Measurements from ENCODE around the gene PLA1A. TPM values are rescaled to one million over a fixed set of nuclear protein-coding genes. Genes with fewer than 3 reads are reported as not detected.
"Not testable (repeated sequence)": the region's sequence is repeated elsewhere in the genome, so short reads cannot be mapped to it uniquely, and the experiment has no call there.

The PLA1A gene
- total RNA-seq, 2 experiments from 2014 or later, result 0.19 TPM; not detected in 1

DNA sequence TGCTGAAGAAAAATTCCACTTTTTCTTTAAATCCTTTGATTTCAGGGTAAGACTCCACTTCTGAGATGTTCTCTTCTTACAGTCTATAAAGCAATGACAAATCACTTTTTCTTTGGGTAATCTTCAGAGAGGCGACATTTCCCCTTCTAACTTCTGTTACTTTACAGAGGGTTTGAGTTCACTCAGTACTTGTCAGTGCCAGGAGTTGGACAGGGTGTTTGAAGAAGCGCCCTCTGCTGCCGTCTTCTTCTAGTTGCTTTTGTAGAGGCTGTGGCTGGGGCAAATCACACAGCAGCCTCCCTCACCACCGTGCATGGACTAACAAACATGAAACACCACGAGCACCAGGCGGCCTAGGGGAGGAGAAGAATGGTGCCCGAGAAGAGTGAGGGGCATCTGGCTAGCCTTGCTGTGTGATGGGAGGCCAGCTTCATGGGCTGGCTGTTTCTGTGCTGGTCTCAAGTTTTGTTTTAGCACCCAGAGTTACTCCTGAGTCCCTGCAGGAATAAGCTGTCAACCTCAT, 38.2 kb upstream of the PLA1A start, which contains the start of gene CD80:
Gene CD80 (minus strand): TSS at position 174 of the 523 bp plus-strand sequence. CDS start 1,886 bp downstream, outside the sequence.
- Mint-ChIP-seq H3K4me3 (no peak within 1 kb of the TSS), H3K27me3 (ENCODE audit: low read depth) (no peaks in the 10 kb centered on the region), H3K4me1 (ENCODE audit: low read depth) (peaks cover 10% of the 10 kb centered on the region), H3K9me3 (peaks cover 2% of the 10 kb centered on the region), H3K27ac (no peak within 1 kb of the TSS), H3K36me3 (ENCODE audit: low read depth) (no peaks in the 10 kb centered on the region)
- intact Hi-C loops (cut with micrococcal nuclease), result loop anchor here (1.0 to 2.0 kb wide), 5 partner anchors 61 to 677 kb away; partner anchors contain the start of genes TIMMDC1 and TMEM39A
- DNase-seq, result peak; percentile 81
- CTCF ChIA-PET, result interaction anchor here (1.0 to 1.3 kb wide), 8 partner anchors 11 to 415 kb away, joined by 3 read pairs; no protein-coding TSS in a partner anchor

DNA sequence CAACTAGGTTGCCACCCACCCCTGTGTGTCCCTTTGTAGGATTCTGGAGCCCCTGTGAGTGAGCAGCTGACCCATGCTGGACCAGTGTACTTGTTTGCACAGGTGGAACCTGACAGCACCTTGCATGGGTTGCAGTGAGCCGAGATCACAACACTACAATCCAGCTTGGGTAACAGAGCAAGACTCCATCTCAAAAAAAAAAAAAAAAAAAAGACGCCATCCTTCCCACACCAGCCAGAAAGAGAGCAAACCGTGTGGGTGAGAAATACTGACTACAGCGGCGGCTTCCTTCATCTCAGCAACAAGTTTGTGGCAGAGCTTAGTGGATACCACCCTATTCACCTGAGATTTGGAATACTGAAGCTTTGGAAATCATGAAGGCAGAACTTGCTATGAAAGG, 37.5 kb upstream of the PLA1A start:
- intact Hi-C loops (cut with micrococcal nuclease), result no loop called here
- Mint-ChIP-seq H3K27ac (no peak overlapping the region), H3K4me3 (no peak overlapping the region), H3K9me3 (peaks cover 2% of the 10 kb centered on the region), H3K36me3 (ENCODE audit: low read depth) (no peaks in the 10 kb centered on the region), H3K4me1 (ENCODE audit: low read depth) (peaks cover 10% of the 10 kb centered on the region), H3K27me3 (ENCODE audit: low read depth) (no peaks in the 10 kb centered on the region)
- CTCF ChIA-PET, result interaction anchor here (0.6 to 1.3 kb wide), 9 partner anchors 10 to 415 kb away, joined by 3 to 5 read pairs (median 3); no protein-coding TSS in a partner anchor
- DNase-seq, result no peak

DNA sequence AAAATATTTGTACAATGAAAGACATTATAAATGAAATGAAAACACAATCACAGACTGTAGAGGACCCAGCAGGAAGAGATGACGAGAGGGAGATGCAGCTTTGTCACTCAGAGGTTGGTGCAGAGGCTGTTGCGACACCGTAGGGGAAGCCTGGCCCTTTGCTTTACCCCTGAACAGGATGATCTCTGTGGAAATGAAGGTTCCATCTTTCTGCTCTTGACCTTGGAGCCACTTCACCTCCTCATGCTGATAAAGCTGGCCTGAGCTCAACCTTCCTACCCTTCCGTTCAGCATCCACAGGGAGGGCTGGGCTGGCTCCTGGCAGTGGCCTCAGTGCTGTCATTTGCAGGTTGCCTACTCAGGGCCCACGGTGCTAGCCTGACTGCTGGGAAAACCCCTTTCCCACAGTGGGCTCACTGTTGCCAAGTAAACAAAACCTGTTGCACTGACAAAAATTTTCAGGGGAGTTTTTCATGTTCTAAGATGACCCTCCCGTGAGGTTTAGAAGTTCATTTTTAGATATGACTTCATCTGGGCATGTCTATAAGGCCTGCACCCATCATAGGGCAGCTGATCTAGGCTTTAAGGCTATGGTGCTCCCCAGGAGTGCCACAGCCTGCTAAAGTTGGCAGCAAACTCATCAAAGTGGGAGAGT, 35.3 kb upstream of the PLA1A start:
- CTCF ChIA-PET, result interaction anchor here (0.7 kb wide), 1 partner anchor 11 kb away, joined by 3 read pairs; no protein-coding TSS in a partner anchor
- DNase-seq, result peak; percentile 29
- H3K4me1 Mint-ChIP-seq (ENCODE audit: low read depth), result peaks cover 10% of the 10 kb centered on the region
- no peaks in the 10 kb centered on the region for H3K36me3 Mint-ChIP-seq (ENCODE audit: low read depth)
- intact Hi-C loops (cut with micrococcal nuclease), result no loop called here
- peaks cover 2% of the 10 kb centered on the region for H3K9me3 Mint-ChIP-seq
- no peak overlapping the region for H3K4me3 Mint-ChIP-seq
- peak overlapping the region; percentile 46 for H3K27ac Mint-ChIP-seq
- H3K27me3 Mint-ChIP-seq (ENCODE audit: low read depth), result no peaks in the 10 kb centered on the region

DNA sequence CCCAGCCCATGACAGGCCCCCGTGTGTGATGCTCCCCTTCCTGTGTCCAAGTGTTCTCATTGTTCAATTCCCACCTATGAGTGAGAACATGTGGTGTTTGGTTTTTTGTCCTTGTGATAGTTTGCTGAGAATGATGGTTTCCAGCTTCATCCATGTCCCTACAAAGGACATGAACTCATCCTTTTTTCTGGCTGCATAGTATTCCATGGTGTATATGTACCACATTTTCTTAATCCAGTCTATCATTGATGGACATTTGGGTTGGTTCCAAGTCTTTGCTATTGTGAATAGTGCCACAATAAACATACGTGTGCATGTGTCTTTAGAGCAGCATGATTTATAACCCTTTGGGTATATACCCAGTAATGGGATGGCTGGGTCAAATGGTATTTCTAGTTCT, 34.4 kb upstream of the PLA1A start:
- intact Hi-C loops (cut with micrococcal nuclease); CTCF ChIA-PET; H3K27me3 Mint-ChIP-seq (ENCODE audit: low read depth); H3K4me3 Mint-ChIP-seq; DNase-seq; H3K27ac Mint-ChIP-seq; H3K9me3 Mint-ChIP-seq; H3K36me3 Mint-ChIP-seq (ENCODE audit: low read depth): not testable (repeated sequence)
- H3K4me1 Mint-ChIP-seq (ENCODE audit: low read depth), result peaks cover 10% of the 10 kb centered on the region

DNA sequence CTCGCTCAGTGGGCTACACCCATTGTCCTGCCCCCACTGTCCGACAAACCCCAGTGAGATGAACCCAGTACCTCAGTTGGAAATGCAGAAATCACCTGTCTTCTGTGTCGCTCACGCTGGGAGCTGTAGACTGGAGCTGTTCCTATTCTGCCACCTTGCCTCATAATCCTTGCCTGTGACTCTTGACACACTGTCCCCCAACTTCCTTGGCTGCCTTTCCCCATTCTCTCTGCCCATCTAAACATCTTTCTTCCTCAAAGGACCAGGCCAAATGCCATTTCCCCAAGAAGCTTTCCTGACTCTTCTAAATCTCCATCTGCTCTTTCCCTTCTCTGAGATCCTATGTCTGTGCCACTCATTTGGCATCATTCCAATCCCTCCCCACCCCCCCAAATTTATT, 28.5 kb upstream of the PLA1A start:
- CTCF ChIA-PET, result no interaction called here
- intact Hi-C loops (cut with micrococcal nuclease), result no loop called here

GRCh38 chr3:119570229-119570628, 27.5 kb upstream of the PLA1A start:
- H3K27me3 Mint-ChIP-seq (ENCODE audit: low read depth), result peaks cover 20% of the 10 kb centered on the region
- CTCF ChIA-PET, result interaction anchor here (0.6 to 1.3 kb wide), 2 partner anchors 11 to 153 kb away, joined by 3 read pairs; partner anchors contain the start of gene CD80
- no peak for DNase-seq
- H3K27ac Mint-ChIP-seq, result no peak overlapping the region
- no peaks in the 10 kb centered on the region for H3K36me3 Mint-ChIP-seq (ENCODE audit: low read depth)
- H3K4me3 Mint-ChIP-seq, result no peak overlapping the region
- no peaks in the 10 kb centered on the region for H3K4me1 Mint-ChIP-seq (ENCODE audit: low read depth)
- no peaks in the 10 kb centered on the region for H3K9me3 Mint-ChIP-seq
- intact Hi-C loops (cut with micrococcal nuclease), result no loop called here

More for the DNA sequence above, 28.5 kb upstream of the PLA1A start:
- no peak for DNase-seq
- H3K9me3 Mint-ChIP-seq, result peaks cover 2% of the 10 kb centered on the region
- no peak overlapping the region for H3K27ac Mint-ChIP-seq
- H3K27me3 Mint-ChIP-seq (ENCODE audit: low read depth), result peaks cover 20% of the 10 kb centered on the region
- no peak overlapping the region for H3K4me3 Mint-ChIP-seq
- no peaks in the 10 kb centered on the region for H3K36me3 Mint-ChIP-seq (ENCODE audit: low read depth)
- H3K4me1 Mint-ChIP-seq (ENCODE audit: low read depth), result no peaks in the 10 kb centered on the region

DNA sequence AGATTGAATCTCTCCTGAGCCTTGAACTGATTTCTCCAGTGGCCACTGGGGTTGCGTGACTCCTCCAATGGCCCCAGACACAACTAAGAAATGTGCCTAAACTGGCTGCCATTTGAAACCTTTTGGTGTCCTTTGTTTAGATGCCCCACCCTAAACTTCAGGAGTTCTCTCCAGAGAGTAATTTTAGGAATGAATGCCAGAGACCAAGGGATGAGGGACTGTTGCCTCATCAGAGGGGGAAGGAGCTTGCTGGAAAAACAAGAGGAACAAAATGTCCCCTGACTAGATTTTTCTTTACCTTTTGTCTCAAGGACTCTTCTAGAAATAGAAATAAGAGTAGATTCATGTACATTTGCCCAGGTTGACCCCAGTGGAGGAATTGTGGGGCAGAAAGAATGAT, 26.5 kb upstream of the PLA1A start:
- H3K36me3 Mint-ChIP-seq (ENCODE audit: low read depth), result no peaks in the 10 kb centered on the region
- H3K27me3 Mint-ChIP-seq (ENCODE audit: low read depth), result peaks cover 20% of the 10 kb centered on the region
- H3K4me1 Mint-ChIP-seq (ENCODE audit: low read depth), result no peaks in the 10 kb centered on the region
- H3K9me3 Mint-ChIP-seq, result no peaks in the 10 kb centered on the region
- CTCF ChIA-PET, result no interaction called here
- no peak overlapping the region for H3K27ac Mint-ChIP-seq
- H3K4me3 Mint-ChIP-seq, result no peak overlapping the region
- DNase-seq, result no peak
- intact Hi-C loops (cut with micrococcal nuclease), result no loop called here

DNA sequence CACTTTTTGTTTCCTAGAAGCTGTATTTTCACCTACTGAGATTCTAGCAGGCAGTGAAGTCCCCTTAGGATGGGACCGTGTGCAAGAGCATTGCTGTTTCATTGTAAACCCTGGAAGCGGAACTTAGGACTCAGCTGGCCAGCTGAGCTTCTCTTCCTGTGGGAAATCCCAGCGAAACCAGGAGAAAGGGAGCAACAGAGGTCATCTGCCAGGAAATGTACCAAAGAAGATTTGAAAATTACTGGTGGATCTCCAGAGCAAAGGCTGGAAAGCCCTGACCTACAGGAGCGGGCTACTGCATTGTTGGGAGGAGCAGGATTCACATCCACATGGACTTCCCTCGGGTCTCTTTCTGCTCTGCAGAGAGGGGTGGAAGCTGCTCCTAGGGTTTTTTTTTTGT, 26.0 kb upstream of the PLA1A start:
- Mint-ChIP-seq H3K27me3 (ENCODE audit: low read depth) (peaks cover 20% of the 10 kb centered on the region), H3K4me1 (ENCODE audit: low read depth) (no peaks in the 10 kb centered on the region), H3K36me3 (ENCODE audit: low read depth) (no peaks in the 10 kb centered on the region), H3K4me3 (no peak overlapping the region), H3K27ac (no peak overlapping the region), H3K9me3 (no peaks in the 10 kb centered on the region)
- CTCF ChIA-PET, result no interaction called here
- DNase-seq, result no peak
- intact Hi-C loops (cut with micrococcal nuclease), result no loop called here

- peaks cover 9% of the 10 kb centered on the region for H3K4me1 Mint-ChIP-seq (ENCODE audit: low read depth)
- no peak overlapping the region for H3K4me3 Mint-ChIP-seq
- no peak overlapping the region for H3K27ac Mint-ChIP-seq
- peaks cover 23% of the 10 kb centered on the region for H3K27me3 Mint-ChIP-seq (ENCODE audit: low read depth)
- intact Hi-C loops (cut with micrococcal nuclease), result no loop called here
- H3K9me3 Mint-ChIP-seq, result no peaks in the 10 kb centered on the region
- no peak for DNase-seq
- CTCF ChIA-PET, result interaction anchor here (1.3 kb wide), 1 partner anchor 16 kb away, joined by 3 read pairs; no protein-coding TSS in a partner anchor
- H3K36me3 Mint-ChIP-seq (ENCODE audit: low read depth), result no peaks in the 10 kb centered on the region
These were observed 22.2 kb upstream of the PLA1A start for GRCh38 chr3:119575507-119575906.

GRCh38 chr3:119579366-119580066, 18.2 kb upstream of the PLA1A start, which contains the start of gene ADPRH:
TSS of gene ADPRH (plus strand) at chr3:119579492. CDS start at chr3:119582170, 2,678 bp downstream.
- peak; percentile 66 for DNase-seq
- intact Hi-C loops (cut with micrococcal nuclease), result loop anchor here (1.0 kb wide), 3 partner anchors 60 to 116 kb away; partner anchors contain the start of genes COX17 and TMEM39A
- no peaks in the 10 kb centered on the region for H3K9me3 Mint-ChIP-seq
- peak within 1 kb of the TSS; percentile 86 for H3K4me3 Mint-ChIP-seq
- H3K27ac Mint-ChIP-seq, result peak within 1 kb of the TSS; percentile 54
- H3K4me1 Mint-ChIP-seq (ENCODE audit: low read depth), result peaks cover 15% of the 10 kb centered on the region
- CTCF ChIA-PET, result interaction anchor here (1.3 to 1.5 kb wide), 2 partner anchors 22 to 101 kb away, joined by 3 to 4 read pairs; no protein-coding TSS in a partner anchor
- no peaks in the 10 kb centered on the region for H3K36me3 Mint-ChIP-seq (ENCODE audit: low read depth)
- peaks cover 18% of the 10 kb centered on the region for H3K27me3 Mint-ChIP-seq (ENCODE audit: low read depth)

GRCh38 chr3:119580067-119580760, 17.5 kb upstream of the PLA1A start:
- no peak for DNase-seq

More at GRCh38 chr3:119580067-119580760, 17.5 kb upstream of the PLA1A start:
- CTCF ChIA-PET, result interaction anchor here (1.3 to 1.5 kb wide), 2 partner anchors 21 to 101 kb away, joined by 3 to 4 read pairs; no protein-coding TSS in a partner anchor
- H3K4me3 Mint-ChIP-seq, result peak overlapping the region; percentile 86
- peaks cover 18% of the 10 kb centered on the region for H3K27me3 Mint-ChIP-seq (ENCODE audit: low read depth)
- peak overlapping the region; percentile 54 for H3K27ac Mint-ChIP-seq
- H3K4me1 Mint-ChIP-seq (ENCODE audit: low read depth), result peaks cover 15% of the 10 kb centered on the region
- H3K36me3 Mint-ChIP-seq (ENCODE audit: low read depth), result no peaks in the 10 kb centered on the region
- H3K9me3 Mint-ChIP-seq, result no peaks in the 10 kb centered on the region
- intact Hi-C loops (cut with micrococcal nuclease), result loop anchor here (1.0 kb wide), 1 partner anchor 59 kb away; no protein-coding TSS in a partner anchor

All from activated naive CD4-positive, alpha-beta T cell treated with anti-CD3 and anti-CD28 coated beads for 36 hours (primary cell).